Heart left ventricle (tissue), 16 donors: ENCODE measurements around the gene TRERF1. TPM values are rescaled to one million over a fixed set of nuclear protein-coding genes. Genes with fewer than 3 reads are reported as not detected.

Experiments
- ATAC-seq, 4 donors: fragments of 200-7000 bp; cut with Tn5 transposase; one replicate each; pipeline ENCODE4 v1.9.1; 2020 to 2022; ENCODE audit warnings: moderate library complexity in 4 of 4, mild to moderate bottlenecking in 3 of 4, moderate number of reproducible peaks in 1 of 4
- DNase-seq, 5 donors: peaks; one replicate each; pipeline ENCODE4 v3.0.0-alpha.2; 2020
- H3K27ac ChIP-seq, 12 donors: fragments of 200-600 bp; sonication (generic) in 4 of 12; one replicate each; pipeline versions ENCODE4 v1.5.0 to v1.8.0; 2016 to 2022; ENCODE audit warnings: mild to moderate bottlenecking in 2 of 12
- H3K27me3 ChIP-seq, 9 donors: fragments of 200-600 bp; sonication (generic) in 2 of 9; one replicate each; pipeline versions ENCODE4 v1.5.1 to v1.8.0; 2016 to 2022; ENCODE audit warnings: mild to moderate bottlenecking in 3 of 9
- H3K36me3 ChIP-seq, 9 donors: fragments of 200-600 bp; sonication (generic) in 2 of 9; one replicate each; pipeline versions ENCODE4 v1.5.0 to v1.8.0; 2018 to 2022; ENCODE audit warnings: mild to moderate bottlenecking in 2 of 9
- H3K4me1 ChIP-seq, 12 donors: fragments of 200-600 bp; sonication (generic) in 4 of 12; one replicate each; pipeline versions ENCODE4 v1.5.0 to v1.8.0; 2016 to 2022; ENCODE audit warnings: mild to moderate bottlenecking in 3 of 12
- H3K4me3 ChIP-seq, 12 donors: fragments of 200-600 bp; sonication (generic) in 4 of 12; one replicate each; pipeline versions ENCODE4 v1.5.0 to v1.8.0; 2017 to 2022; ENCODE audit warnings: mild to moderate bottlenecking in 9 of 12, moderate library complexity in 4 of 12
- H3K9me3 ChIP-seq, 12 donors: fragments of 200-600 bp; sonication (generic) in 4 of 12; one replicate each; pipeline versions ENCODE4 v1.5.0 to v1.8.0; 2016 to 2022; ENCODE audit warnings: mild to moderate bottlenecking in 1 of 12
- POLR2A ChIP-seq, 2 donors: fragments of 450-650 bp; IDR thresholded peaks; one replicate each; pipeline ENCODE4 v1.6.1; 2017; ENCODE audit warnings: antibody characterized with exemption in 2 of 2, mild to moderate bottlenecking in 2 of 2, moderate library complexity in 2 of 2
- WGBS, 4 donors: extraction: QIAGEN DNeasy Blood & Tissue Kit in 2 of 4; methylation state at CpG; one replicate each; pipeline versions ENCODE4 v1.1.5 to v1.1.7; 2013 to 2018; 5-methylcytosine and 5-hydroxymethylcytosine counted together
- intact Hi-C, 10 donors: fragments of 100-400 bp; cut with DNase I; formaldehyde crosslinking; loops; one replicate each; pipeline versions ENCODE4 v1.11.1 to v1.14.2; 2022
- polyA plus RNA-seq, 2 donors: library from polyadenylated mRNA; stranded (reverse); fragments of 200-250 nt; gene quantifications; one replicate each; pipeline ENCODE4 v1.2.3, GENCODE V29; 2013
- total RNA-seq, 9 donors: library from RNA; depleted of rRNA in 2 of 9; stranded (reverse); fragments of >200 nt in 2 of 9; fragmentation: NEBNext Ultra II Directional in 3 of 9; extraction: Animal tissue kit (Norgen Biotek cat#: 25700) in 3 of 9; gene quantifications; one replicate each; pipeline versions ENCODE4 v1.1.0 to v1.2.4, GENCODE V29; 2016 to 2023
- TF ChIP-seq, protein P1 (sequence below), 12 donors: fragments of 200-600 bp; sonication (generic) in 4 of 12; IDR thresholded peaks; one replicate each; pipeline versions ENCODE4 v1.5.0 to v1.8.0; 2018 to 2022; ENCODE audit warnings: antibody characterized with exemption in 12 of 12, mild to moderate bottlenecking in 5 of 12
- donor health status: ischemic (EF 13 %, LVEDD 7.1; RV severe dilation, severe dysfunction).
- donor health status: healthy with polysubstance abuse.
- donor health status: DM: no; HTN: yes; CAD: no.
- donor health status: DM: no; HTN: no; CAD: no.
- donor health status: ischemic (EF 25% LVEDD 6.9; RV normal size, moderate dysfunction).
- donor health status: ischemic (EF 25% LVEDD 5.7; RV mildly dilated, moderate dysfunction).
- donor health status: healthy.
- donor health status: DM: yes; HTN: yes; CAD: no.
- donor health status: ischemic (EF 35%, LVEDD 5.7; RV mildly dilated, moderate dysfunction).
- donor health status: nonischemic (EF 11% LVEDD 7.7; RV severe dilation, severe dysfunction).
- donor health status: DM: yes; HTN: yes; CAD: no.
- donor health status: PGD.
- donor health status: ischemic (EF 29% LVEDD 5.4; RV normal size, mild dysfunction).
- donor health status: nonischemic (EF 23%, LVEDD 6.1; RV moderate dilation, normal function).

TRERF1 gene
- total and polyA plus RNA-seq, 11 donors = 0.53 to 4.5 (median 1.5) TPM

DNA sequence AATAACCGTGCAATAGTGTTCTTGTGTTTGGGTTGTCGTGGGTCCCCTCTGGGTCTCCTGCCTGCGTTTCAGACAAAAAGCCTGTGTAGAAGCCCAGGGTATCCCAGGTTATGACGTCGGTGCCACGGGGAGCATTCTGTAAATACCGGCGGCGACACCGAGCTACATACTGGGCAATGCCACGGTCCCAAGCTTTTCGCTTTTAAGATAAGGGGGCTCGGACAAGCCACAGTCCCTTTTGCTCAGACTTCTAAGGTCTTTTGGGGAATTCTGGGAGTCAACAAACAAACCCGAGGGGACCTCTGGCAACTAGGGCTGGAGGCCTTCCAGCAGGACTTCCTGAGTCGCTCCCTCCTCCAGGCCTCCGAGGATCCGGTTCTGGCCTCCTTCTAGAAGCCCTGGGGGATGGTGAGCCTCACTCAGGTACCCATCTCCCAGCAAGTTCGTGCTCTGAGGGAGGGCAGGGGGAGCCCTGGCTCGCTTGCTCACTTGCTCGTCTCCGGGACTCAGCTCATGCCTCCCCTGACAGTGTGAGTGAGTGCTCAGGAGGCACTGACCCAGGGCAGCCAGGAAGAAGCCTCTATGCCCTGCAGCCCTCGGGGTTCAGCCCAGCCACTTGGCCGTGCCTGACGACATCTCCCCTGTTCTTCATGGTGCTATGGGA, 171.6 kb downstream of the TRERF1 start:
- Histone ChIP-seq H3K9me3 (peaks cover 0 to 12% (median 0%) of the 10 kb centered on the region in 12 donors), H3K36me3 (peaks cover 0 to 8% (median 0%) of the 10 kb centered on the region in 9 donors), H3K4me3 (peak overlapping the region in 6 of 12 donors; percentile 9 to 23 (median 17)), H3K27me3 (no peaks in the 10 kb centered on the region), H3K27ac (peak overlapping the region in 11 of 12 donors; percentile 2 to 78 (median 51)), H3K4me1 (peaks cover 5 to 60% (median 41%) of the 10 kb centered on the region in 12 donors)
- WGBS, 4 donors = 39 to 52% (median 45%) methylated on average over 17 to 24 of the region's 24 CpGs
- intact Hi-C loops = loop anchor here in 3 of 10 donors (5.0 kb wide), 2 partner anchors 32 to 172 kb away; partner anchors contain the start of gene TRERF1 (in 3 of the 3)
- DNase-seq = peak; percentile 53 to 78 (median 68)
- peak in 2 of 4 donors; percentile 50 to 53 for ATAC-seq
- TF ChIP-seq POLR2A (IDR thresholded peaks at IDR 0.05) = no peak
- TF ChIP-seq, protein P1, sequence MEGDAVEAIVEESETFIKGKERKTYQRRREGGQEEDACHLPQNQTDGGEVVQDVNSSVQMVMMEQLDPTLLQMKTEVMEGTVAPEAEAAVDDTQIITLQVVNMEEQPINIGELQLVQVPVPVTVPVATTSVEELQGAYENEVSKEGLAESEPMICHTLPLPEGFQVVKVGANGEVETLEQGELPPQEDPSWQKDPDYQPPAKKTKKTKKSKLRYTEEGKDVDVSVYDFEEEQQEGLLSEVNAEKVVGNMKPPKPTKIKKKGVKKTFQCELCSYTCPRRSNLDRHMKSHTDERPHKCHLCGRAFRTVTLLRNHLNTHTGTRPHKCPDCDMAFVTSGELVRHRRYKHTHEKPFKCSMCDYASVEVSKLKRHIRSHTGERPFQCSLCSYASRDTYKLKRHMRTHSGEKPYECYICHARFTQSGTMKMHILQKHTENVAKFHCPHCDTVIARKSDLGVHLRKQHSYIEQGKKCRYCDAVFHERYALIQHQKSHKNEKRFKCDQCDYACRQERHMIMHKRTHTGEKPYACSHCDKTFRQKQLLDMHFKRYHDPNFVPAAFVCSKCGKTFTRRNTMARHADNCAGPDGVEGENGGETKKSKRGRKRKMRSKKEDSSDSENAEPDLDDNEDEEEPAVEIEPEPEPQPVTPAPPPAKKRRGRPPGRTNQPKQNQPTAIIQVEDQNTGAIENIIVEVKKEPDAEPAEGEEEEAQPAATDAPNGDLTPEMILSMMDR (IDR thresholded peaks at IDR 0.05) = no peak

- Histone ChIP-seq H3K36me3 (peaks cover 0 to 8% (median 0%) of the 10 kb centered on the region in 9 donors), H3K27me3 (no peaks in the 10 kb centered on the region), H3K9me3 (peaks cover 0 to 12% (median 0%) of the 10 kb centered on the region in 12 donors), H3K4me1 (peaks cover 5 to 60% (median 41%) of the 10 kb centered on the region in 12 donors), H3K27ac (peak overlapping the region in 11 of 12 donors; percentile 2 to 78 (median 51)), H3K4me3 (peak overlapping the region in 1 of 12 donors; percentile 17)
- WGBS, 4 donors = 54 to 70% (median 62%) methylated on average over 9 of the region's 9 CpGs
- TF ChIP-seq, protein P1 (IDR thresholded peaks at IDR 0.05) = no peak
- TF ChIP-seq POLR2A (IDR thresholded peaks at IDR 0.05) = no peak
- DNase-seq (peak in 2 of 5 donors; percentile 41 to 64), ATAC-seq (peak; percentile 30 to 64 (median 48))
- intact Hi-C loops = loop anchor here in 3 of 10 donors (5.0 kb wide), 2 partner anchors 33 to 173 kb away; partner anchors contain the start of gene TRERF1 (in 3 of the 3)
Measured at GRCh38 chr6:42279144-42279781, 172.5 kb downstream of the TRERF1 start.

- WGBS, 4 donors = 83 to 89% (median 84%) methylated on average over 7 of the region's 7 CpGs
Measured at GRCh38 chr6:42278131-42278853, 173.4 kb downstream of the TRERF1 start.

More at GRCh38 chr6:42278131-42278853, 173.4 kb downstream of the TRERF1 start:
- ATAC-seq (no peak), DNase-seq (no peak)
- no peak for TF ChIP-seq POLR2A (IDR thresholded peaks at IDR 0.05)
- Histone ChIP-seq H3K9me3 (peaks cover 0 to 12% (median 0%) of the 10 kb centered on the region in 12 donors), H3K27ac (peak overlapping the region in 2 of 12 donors; percentile 24 to 38), H3K36me3 (peaks cover 0 to 8% (median 0%) of the 10 kb centered on the region in 9 donors), H3K4me3 (no peak overlapping the region), H3K27me3 (no peaks in the 10 kb centered on the region), H3K4me1 (peaks cover 5 to 60% (median 41%) of the 10 kb centered on the region in 12 donors)
- intact Hi-C loops = loop anchor here in 3 of 10 donors (5.0 kb wide), 2 partner anchors 34 to 174 kb away; partner anchors contain the start of gene TRERF1 (in 3 of the 3)
